ENCODE data around the gene DUSP18.

The DUSP18 gene

DNA sequence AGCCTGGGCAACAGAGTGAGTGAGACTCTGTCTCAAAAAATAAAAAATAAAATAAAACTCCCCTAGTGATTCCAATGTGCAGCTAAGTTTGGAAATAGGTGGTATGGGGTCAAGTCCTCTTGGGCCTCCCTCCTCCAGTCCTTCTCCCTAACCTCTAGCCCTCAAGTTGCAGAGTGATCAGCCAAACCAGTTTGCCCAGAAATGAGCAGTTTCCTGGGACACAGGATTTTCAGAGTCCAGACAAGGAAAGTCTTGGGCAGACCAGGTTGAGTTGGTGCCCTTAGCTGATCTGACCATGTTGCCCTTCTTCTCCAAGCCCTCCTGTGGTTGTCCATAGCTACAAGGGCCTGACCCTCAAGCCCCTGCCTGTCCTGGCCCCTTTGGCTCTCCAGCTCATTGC is 52.8 kb downstream of the DUSP18 start:
- Histone ChIP-seq H3K36me3 (ENCODE audit: insufficient read depth, low read length) (peaks cover 79% of the 10 kb centered on the region), H3K27me3 (ENCODE audit: insufficient read depth, low read length) (no peaks in the 10 kb centered on the region), H3K9ac (ENCODE audit: low read depth, low read length) (no peak overlapping the region), H3K27ac (ENCODE audit: low read depth, low read length) (no peak overlapping the region), H3K9me3 (ENCODE audit: insufficient read depth, low read depth, low read length) (no peaks in the 10 kb centered on the region), H3K4me3 (ENCODE audit: low read length) (no peak overlapping the region), H3K4me1 (ENCODE audit: insufficient read depth, low read length) (0 out of 2 replicates have a peak, but pooled peaks cover under 1% of the 10 kb centered on the region)

- Histone ChIP-seq H3K27me3 (ENCODE audit: insufficient read depth, low read length) (no peaks in the 10 kb centered on the region), H3K4me1 (ENCODE audit: insufficient read depth, low read length) (peaks cover 7% of the 10 kb centered on the region; the same call in 1 of the 2 replicates), H3K9me3 (ENCODE audit: insufficient read depth, low read depth, low read length) (no peaks in the 10 kb centered on the region), H3K9ac (ENCODE audit: low read depth, low read length) (no peak overlapping the region), H3K27ac (ENCODE audit: low read depth, low read length) (no peak overlapping the region), H3K36me3 (ENCODE audit: insufficient read depth, low read length) (peaks cover 73% of the 10 kb centered on the region), H3K4me3 (ENCODE audit: low read length) (no peak overlapping the region)
- WGBS: 93% methylated on average over 7 of the region's 7 CpGs
These were observed 53.4 kb downstream of the DUSP18 start for GRCh38 chr22:30614268-30614667.

- WGBS: 87% methylated on average over 8 of the region's 8 CpGs
- Histone ChIP-seq H3K9ac (ENCODE audit: low read depth, low read length) (no peak overlapping the region), H3K4me1 (ENCODE audit: insufficient read depth, low read length) (peaks cover 18% of the 10 kb centered on the region; the same call in 1 of the 2 replicates), H3K4me3 (ENCODE audit: low read length) (no peak overlapping the region), H3K27me3 (ENCODE audit: insufficient read depth, low read length) (no peaks in the 10 kb centered on the region), H3K36me3 (ENCODE audit: insufficient read depth, low read length) (peaks cover 61% of the 10 kb centered on the region), H3K27ac (ENCODE audit: low read depth, low read length) (no peak overlapping the region), H3K9me3 (ENCODE audit: insufficient read depth, low read depth, low read length) (no peaks in the 10 kb centered on the region)
These were observed 54.9 kb downstream of the DUSP18 start for GRCh38 chr22:30612789-30613188.
